GM23338 (cell line): ENCODE measurements around the gene CD48. TPM values are rescaled to one million over a fixed set of nuclear protein-coding genes. Genes with fewer than 3 reads are reported as not detected.

Experiments
- ATAC-seq: fragments of 200-7000 bp; cut with Tn5 transposase; 3 replicates; pipeline ENCODE4 v1.9.1; 2020
- DNase-seq: peaks from one replicate; pipeline ENCODE4 v3.0.0-alpha.2; 2015; ENCODE audit warnings: low spot score
- H2AFZ ChIP-seq: fragments of 200-600 bp; sonication (generic); 2 replicates; pipeline ENCODE4 v1.8.0; 2016; ENCODE audit warnings: antibody characterized with exemption, mild to moderate bottlenecking, moderate library complexity
- H3F3A ChIP-seq: fragments of 200-600 bp; sonication (generic); replicated peaks from 2 replicates; pipeline ENCODE4 v1.8.0; 2017; ENCODE audit warnings: antibody characterized with exemption, mixed run types, low read depth
- H3K27ac ChIP-seq: fragments of 200-600 bp; sonication (generic); 2 replicates; pipeline ENCODE4 v1.6.1; 2016; ENCODE audit warnings: low read depth
- H3K27me3 ChIP-seq: fragments of 200-600 bp; sonication (generic); 2 replicates; pipeline ENCODE4 v1.8.0; 2016; ENCODE audit warnings: mild to moderate bottlenecking, mixed run types, moderate library complexity; ENCODE audit not compliant: insufficient read depth
- H3K36me3 ChIP-seq: fragments of 200-600 bp; sonication (generic); 2 replicates; pipeline ENCODE4 v1.8.0; 2016; ENCODE audit warnings: mild to moderate bottlenecking; ENCODE audit not compliant: insufficient read depth
- H3K4me1 ChIP-seq: fragments of 200-600 bp; sonication (generic); 2 replicates; pipeline ENCODE4 v1.8.0; 2016; ENCODE audit warnings: mild to moderate bottlenecking, moderate library complexity; ENCODE audit not compliant: insufficient read depth
- H3K4me2 ChIP-seq: fragments of 200-600 bp; sonication (generic); 2 replicates; pipeline ENCODE4 v1.7.1; 2017; ENCODE audit warnings: mixed run types
- H3K4me3 ChIP-seq: fragments of 200-600 bp; sonication (generic); 2 replicates; pipeline ENCODE4 v1.6.1; 2016; ENCODE audit warnings: mixed run types
- H3K79me2 ChIP-seq: fragments of 200-600 bp; sonication (generic); replicated peaks from 2 replicates; pipeline ENCODE4 v1.8.0; 2017; ENCODE audit warnings: mild to moderate bottlenecking; ENCODE audit not compliant: insufficient read depth
- H3K9me2 ChIP-seq: fragments of 200-600 bp; sonication (generic); 2 replicates; pipeline ENCODE4 v1.8.0; 2017; ENCODE audit not compliant: insufficient read depth
- H4K20me1 ChIP-seq: fragments of 200-600 bp; sonication (generic); replicated peaks from 2 replicates; pipeline ENCODE4 v1.8.0; 2017; ENCODE audit warnings: mild to moderate bottlenecking; ENCODE audit not compliant: insufficient read depth
- H3K27ac Mint-ChIP-seq: 2 replicates; pipeline ENCODE4 v1.8.0; 2020; ENCODE audit warnings: inconsistent platforms, mild to moderate bottlenecking, moderate library complexity, mixed read lengths
- H3K27me3 Mint-ChIP-seq: 3 replicates; pipeline ENCODE4 v1.8.0; 2022; ENCODE audit warnings: low read depth, mild to moderate bottlenecking, moderate library complexity, mixed read lengths, inconsistent platforms; ENCODE audit not compliant: insufficient read depth, poor library complexity
- H3K36me3 Mint-ChIP-seq: 3 replicates; pipeline ENCODE4 v1.8.0; 2021; ENCODE audit warnings: low read depth, mild to moderate bottlenecking, inconsistent platforms, moderate library complexity, mixed read lengths
- H3K4me1 Mint-ChIP-seq: 3 replicates; pipeline ENCODE4 v1.8.0; 2020; ENCODE audit warnings: mild to moderate bottlenecking, inconsistent platforms, mixed read lengths
- H3K4me3 Mint-ChIP-seq: 3 replicates; pipeline ENCODE4 v1.8.0; 2021; ENCODE audit warnings: moderate library complexity, mild to moderate bottlenecking, inconsistent platforms, mixed read lengths
- H3K9me3 Mint-ChIP-seq: 3 replicates; pipeline ENCODE4 v1.8.0; 2020; ENCODE audit warnings: moderate library complexity, mild to moderate bottlenecking, inconsistent platforms, mixed read lengths
- CREB1 ChIP-seq: fragments of 250-450 bp; sonication (Bioruptor Pico); IDR thresholded peaks from 2 replicates; pipeline ENCODE4 v1.5.0; 2020; ENCODE audit warnings: low read depth, mild to moderate bottlenecking, moderate library complexity
- EZH2 ChIP-seq: fragments of 200-600 bp; sonication (generic); IDR thresholded peaks from one replicate; pipeline ENCODE4 v1.8.0; 2017; ENCODE audit warnings: antibody characterized with exemption, mild to moderate bottlenecking, low read depth; ENCODE audit not compliant: unreplicated experiment
- EZH2phosphoT487 ChIP-seq: fragments of 200-600 bp; sonication (generic); IDR thresholded peaks from one replicate; pipeline ENCODE4 v1.8.1; 2018; ENCODE audit warnings: antibody characterized with exemption; ENCODE audit not compliant: unreplicated experiment
- JUNB ChIP-seq: IDR thresholded peaks from one replicate; pipeline ENCODE4 v1.6.1; 2016; ENCODE audit warnings: antibody characterized with exemption; ENCODE audit not compliant: unreplicated experiment
- NANOG ChIP-seq: IDR thresholded peaks from 2 replicates; pipeline ENCODE4 v1.6.1; 2016; ENCODE audit warnings: antibody characterized with exemption, borderline replicate concordance
- POLR2AphosphoS5 ChIP-seq: IDR thresholded peaks from 2 replicates; pipeline ENCODE4 v1.6.1; 2016; ENCODE audit warnings: antibody characterized with exemption, low read depth
- STAT1 ChIP-seq: IDR thresholded peaks from one replicate; pipeline ENCODE4 v1.6.1; 2016; ENCODE audit warnings: antibody characterized with exemption; ENCODE audit not compliant: unreplicated experiment
- ZNF114 ChIP-seq: fragments of 250-450 bp; sonication (Bioruptor Pico); IDR thresholded peaks from 2 replicates; pipeline ENCODE4 v1.5.0; 2020; ENCODE audit warnings: mild to moderate bottlenecking, moderate library complexity
- ZNF331 ChIP-seq: fragments of 250-450 bp; sonication (Bioruptor Pico); IDR thresholded peaks from 2 replicates; pipeline ENCODE4 v1.5.0; 2020; ENCODE audit warnings: low read depth, mild to moderate bottlenecking, moderate library complexity
- polyA plus RNA-seq: library from polyadenylated mRNA; unstranded; fragments of >200 nt; fragmentation: Nextera tagmentation; extraction: Ambion mirVana; gene quantifications from 2 replicates; pipeline ENCODE4 v1.2.1, GENCODE V29; 2016
- total RNA-seq: library from RNA; depleted of rRNA; stranded (reverse); fragments of >200 nt; shearing (Covaris generic); gene quantifications from 2 replicates; pipeline ENCODE4 v1.2.3, GENCODE V29; 2014
- TF ChIP-seq, protein P1 (sequence below): IDR thresholded peaks from 2 replicates; pipeline ENCODE4 v1.6.1; 2016; ENCODE audit warnings: antibody characterized with exemption
- TF ChIP-seq, protein P2 (sequence below): IDR thresholded peaks from one replicate; pipeline ENCODE4 v1.6.1; 2018; ENCODE audit warnings: antibody characterized with exemption; ENCODE audit not compliant: unreplicated experiment
- TF ChIP-seq, protein P3 (sequence below), 2 experiments: fragments of 200-600 bp in 1 of 2; sonication (generic) in 1 of 2; conservative IDR thresholded peaks; 2 replicates each; pipeline versions ENCODE4 v1.5.1 to v1.6.1; 2016 to 2017; ENCODE audit warnings: antibody characterized with exemption in 2 of 2, low read depth in 2 of 2, mild to moderate bottlenecking in 2 of 2, moderate library complexity in 1 of 2
- TF ChIP-seq, protein P4 (sequence below): fragments of 250-450 bp; sonication (Bioruptor Pico); IDR thresholded peaks from 2 replicates; pipeline ENCODE4 v1.5.0; 2020; ENCODE audit warnings: mild to moderate bottlenecking, moderate library complexity

CD48 gene
- total and polyA plus RNA-seq, 2 experiments from 2014 or later, result 0.34 to 0.45 TPM

DNA sequence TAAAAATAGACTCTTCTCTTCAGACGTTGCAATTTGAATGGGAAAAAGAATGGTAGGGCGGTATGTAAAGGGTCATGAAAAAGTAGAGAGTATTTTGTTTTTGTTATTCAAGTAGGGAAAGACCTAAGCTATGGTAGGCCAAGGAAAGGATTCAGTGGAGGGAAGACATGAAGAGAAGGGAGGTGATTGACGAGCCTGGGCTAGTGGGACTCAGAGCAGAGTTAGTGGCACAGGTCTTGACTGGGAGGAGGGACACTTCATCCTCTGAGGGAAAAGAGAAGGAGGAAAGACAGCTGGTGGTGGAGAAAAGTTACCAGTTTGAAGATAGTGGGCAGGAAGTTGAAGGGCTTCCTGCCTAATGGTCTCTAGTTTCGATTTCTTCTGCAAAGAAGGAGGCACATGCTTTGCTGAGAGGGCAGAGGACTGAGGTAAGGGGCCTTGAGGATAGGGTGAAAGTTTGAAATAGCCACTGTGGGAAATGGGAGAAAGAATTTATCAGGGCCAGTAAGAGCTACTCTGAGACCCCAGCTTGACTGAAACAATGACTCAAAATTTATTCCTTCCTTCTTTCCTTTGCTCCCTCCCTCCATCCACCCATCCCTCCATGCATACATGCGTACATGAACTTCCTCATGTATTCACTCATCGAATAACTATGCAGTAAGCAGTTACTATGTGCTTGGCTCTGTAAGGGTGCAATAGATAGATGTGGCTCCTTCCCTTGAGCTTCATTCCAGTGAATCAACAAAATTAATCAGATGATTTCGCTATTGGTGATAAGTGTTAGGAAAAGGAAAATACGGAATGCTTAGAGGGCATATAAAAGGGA lies 4.2 kb downstream of the CD48 start:
- Mint-ChIP-seq H3K9me3 (no peaks in the 10 kb centered on the region), H3K36me3 (no peaks in the 10 kb centered on the region), H3K27me3 (peaks cover 2% of the 10 kb centered on the region), H3K27ac (no peak overlapping the region), H3K4me1 (peaks cover 9% of the 10 kb centered on the region), H3K4me3 (no peak overlapping the region)
- Histone ChIP-seq H4K20me1 (no peaks in the 10 kb centered on the region), H2AFZ (no peak overlapping the region), H3K79me2 (no peaks in the 10 kb centered on the region), H3K4me2 (no peak overlapping the region), H3F3A (no peaks in the 10 kb centered on the region), H3K27me3 (no peaks in the 10 kb centered on the region), H3K9me2 (no peaks in the 10 kb centered on the region), H3K27ac (no peak overlapping the region), H3K4me1 (peaks cover 9% of the 10 kb centered on the region; the same call in 1 of the 2 replicates), H3K4me3 (no peak overlapping the region), H3K36me3 (no peaks in the 10 kb centered on the region)
- TF ChIP-seq POLR2AphosphoS5 (no peak), ZNF331 (CRISPR knock-in tag) (no peak), ZNF114 (CRISPR knock-in tag) (no peak), EZH2 (no peak), CREB1 (no peak), NANOG (no peak), EZH2phosphoT487 (no peak), JUNB (no peak), STAT1 (no peak)
- TF ChIP-seq, protein P1, sequence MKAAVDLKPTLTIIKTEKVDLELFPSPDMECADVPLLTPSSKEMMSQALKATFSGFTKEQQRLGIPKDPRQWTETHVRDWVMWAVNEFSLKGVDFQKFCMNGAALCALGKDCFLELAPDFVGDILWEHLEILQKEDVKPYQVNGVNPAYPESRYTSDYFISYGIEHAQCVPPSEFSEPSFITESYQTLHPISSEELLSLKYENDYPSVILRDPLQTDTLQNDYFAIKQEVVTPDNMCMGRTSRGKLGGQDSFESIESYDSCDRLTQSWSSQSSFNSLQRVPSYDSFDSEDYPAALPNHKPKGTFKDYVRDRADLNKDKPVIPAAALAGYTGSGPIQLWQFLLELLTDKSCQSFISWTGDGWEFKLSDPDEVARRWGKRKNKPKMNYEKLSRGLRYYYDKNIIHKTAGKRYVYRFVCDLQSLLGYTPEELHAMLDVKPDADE, result no peak
- TF ChIP-seq, protein P2, sequence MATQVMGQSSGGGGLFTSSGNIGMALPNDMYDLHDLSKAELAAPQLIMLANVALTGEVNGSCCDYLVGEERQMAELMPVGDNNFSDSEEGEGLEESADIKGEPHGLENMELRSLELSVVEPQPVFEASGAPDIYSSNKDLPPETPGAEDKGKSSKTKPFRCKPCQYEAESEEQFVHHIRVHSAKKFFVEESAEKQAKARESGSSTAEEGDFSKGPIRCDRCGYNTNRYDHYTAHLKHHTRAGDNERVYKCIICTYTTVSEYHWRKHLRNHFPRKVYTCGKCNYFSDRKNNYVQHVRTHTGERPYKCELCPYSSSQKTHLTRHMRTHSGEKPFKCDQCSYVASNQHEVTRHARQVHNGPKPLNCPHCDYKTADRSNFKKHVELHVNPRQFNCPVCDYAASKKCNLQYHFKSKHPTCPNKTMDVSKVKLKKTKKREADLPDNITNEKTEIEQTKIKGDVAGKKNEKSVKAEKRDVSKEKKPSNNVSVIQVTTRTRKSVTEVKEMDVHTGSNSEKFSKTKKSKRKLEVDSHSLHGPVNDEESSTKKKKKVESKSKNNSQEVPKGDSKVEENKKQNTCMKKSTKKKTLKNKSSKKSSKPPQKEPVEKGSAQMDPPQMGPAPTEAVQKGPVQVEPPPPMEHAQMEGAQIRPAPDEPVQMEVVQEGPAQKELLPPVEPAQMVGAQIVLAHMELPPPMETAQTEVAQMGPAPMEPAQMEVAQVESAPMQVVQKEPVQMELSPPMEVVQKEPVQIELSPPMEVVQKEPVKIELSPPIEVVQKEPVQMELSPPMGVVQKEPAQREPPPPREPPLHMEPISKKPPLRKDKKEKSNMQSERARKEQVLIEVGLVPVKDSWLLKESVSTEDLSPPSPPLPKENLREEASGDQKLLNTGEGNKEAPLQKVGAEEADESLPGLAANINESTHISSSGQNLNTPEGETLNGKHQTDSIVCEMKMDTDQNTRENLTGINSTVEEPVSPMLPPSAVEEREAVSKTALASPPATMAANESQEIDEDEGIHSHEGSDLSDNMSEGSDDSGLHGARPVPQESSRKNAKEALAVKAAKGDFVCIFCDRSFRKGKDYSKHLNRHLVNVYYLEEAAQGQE, result no peak
- TF ChIP-seq, protein P3, sequence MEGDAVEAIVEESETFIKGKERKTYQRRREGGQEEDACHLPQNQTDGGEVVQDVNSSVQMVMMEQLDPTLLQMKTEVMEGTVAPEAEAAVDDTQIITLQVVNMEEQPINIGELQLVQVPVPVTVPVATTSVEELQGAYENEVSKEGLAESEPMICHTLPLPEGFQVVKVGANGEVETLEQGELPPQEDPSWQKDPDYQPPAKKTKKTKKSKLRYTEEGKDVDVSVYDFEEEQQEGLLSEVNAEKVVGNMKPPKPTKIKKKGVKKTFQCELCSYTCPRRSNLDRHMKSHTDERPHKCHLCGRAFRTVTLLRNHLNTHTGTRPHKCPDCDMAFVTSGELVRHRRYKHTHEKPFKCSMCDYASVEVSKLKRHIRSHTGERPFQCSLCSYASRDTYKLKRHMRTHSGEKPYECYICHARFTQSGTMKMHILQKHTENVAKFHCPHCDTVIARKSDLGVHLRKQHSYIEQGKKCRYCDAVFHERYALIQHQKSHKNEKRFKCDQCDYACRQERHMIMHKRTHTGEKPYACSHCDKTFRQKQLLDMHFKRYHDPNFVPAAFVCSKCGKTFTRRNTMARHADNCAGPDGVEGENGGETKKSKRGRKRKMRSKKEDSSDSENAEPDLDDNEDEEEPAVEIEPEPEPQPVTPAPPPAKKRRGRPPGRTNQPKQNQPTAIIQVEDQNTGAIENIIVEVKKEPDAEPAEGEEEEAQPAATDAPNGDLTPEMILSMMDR (conservative IDR thresholded peaks at IDR 0.05; ENCODE audit: low read depth in 2 of 2), result no peak
- TF ChIP-seq, protein P4, sequence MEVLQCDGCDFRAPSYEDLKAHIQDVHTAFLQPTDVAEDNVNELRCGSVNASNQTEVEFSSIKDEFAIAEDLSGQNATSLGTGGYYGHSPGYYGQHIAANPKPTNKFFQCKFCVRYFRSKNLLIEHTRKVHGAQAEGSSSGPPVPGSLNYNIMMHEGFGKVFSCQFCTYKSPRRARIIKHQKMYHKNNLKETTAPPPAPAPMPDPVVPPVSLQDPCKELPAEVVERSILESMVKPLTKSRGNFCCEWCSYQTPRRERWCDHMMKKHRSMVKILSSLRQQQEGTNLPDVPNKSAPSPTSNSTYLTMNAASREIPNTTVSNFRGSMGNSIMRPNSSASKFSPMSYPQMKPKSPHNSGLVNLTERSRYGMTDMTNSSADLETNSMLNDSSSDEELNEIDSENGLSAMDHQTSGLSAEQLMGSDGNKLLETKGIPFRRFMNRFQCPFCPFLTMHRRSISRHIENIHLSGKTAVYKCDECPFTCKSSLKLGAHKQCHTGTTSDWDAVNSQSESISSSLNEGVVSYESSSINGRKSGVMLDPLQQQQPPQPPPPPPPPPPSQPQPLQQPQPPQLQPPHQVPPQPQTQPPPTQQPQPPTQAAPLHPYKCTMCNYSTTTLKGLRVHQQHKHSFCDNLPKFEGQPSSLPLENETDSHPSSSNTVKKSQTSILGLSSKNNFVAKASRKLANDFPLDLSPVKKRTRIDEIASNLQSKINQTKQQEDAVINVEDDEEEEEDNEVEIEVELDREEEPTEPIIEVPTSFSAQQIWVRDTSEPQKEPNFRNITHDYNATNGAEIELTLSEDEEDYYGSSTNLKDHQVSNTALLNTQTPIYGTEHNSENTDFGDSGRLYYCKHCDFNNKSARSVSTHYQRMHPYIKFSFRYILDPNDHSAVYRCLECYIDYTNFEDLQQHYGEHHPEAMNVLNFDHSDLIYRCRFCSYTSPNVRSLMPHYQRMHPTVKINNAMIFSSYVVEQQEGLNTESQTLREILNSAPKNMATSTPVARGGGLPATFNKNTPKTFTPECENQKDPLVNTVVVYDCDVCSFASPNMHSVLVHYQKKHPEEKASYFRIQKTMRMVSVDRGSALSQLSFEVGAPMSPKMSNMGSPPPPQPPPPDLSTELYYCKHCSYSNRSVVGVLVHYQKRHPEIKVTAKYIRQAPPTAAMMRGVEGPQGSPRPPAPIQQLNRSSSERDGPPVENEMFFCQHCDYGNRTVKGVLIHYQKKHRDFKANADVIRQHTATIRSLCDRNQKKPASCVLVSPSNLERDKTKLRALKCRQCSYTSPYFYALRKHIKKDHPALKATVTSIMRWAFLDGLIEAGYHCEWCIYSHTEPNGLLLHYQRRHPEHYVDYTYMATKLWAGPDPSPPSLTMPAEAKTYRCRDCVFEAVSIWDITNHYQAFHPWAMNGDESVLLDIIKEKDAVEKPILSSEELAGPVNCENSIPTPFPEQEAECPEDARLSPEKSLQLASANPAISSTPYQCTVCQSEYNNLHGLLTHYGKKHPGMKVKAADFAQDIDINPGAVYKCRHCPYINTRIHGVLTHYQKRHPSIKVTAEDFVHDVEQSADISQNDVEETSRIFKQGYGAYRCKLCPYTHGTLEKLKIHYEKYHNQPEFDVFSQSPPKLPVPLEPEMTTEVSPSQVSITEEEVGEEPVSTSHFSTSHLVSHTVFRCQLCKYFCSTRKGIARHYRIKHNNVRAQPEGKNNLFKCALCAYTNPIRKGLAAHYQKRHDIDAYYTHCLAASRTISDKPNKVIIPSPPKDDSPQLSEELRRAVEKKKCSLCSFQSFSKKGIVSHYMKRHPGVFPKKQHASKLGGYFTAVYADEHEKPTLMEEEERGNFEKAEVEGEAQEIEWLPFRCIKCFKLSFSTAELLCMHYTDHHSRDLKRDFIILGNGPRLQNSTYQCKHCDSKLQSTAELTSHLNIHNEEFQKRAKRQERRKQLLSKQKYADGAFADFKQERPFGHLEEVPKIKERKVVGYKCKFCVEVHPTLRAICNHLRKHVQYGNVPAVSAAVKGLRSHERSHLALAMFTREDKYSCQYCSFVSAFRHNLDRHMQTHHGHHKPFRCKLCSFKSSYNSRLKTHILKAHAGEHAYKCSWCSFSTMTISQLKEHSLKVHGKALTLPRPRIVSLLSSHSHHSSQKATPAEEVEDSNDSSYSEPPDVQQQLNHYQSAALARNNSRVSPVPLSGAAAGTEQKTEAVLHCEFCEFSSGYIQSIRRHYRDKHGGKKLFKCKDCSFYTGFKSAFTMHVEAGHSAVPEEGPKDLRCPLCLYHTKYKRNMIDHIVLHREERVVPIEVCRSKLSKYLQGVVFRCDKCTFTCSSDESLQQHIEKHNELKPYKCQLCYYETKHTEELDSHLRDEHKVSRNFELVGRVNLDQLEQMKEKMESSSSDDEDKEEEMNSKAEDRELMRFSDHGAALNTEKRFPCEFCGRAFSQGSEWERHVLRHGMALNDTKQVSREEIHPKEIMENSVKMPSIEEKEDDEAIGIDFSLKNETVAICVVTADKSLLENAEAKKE (CRISPR knock-in tag), result no peak
- ATAC-seq, result no peak
- DNase-seq, result no peak
